ENCODE results near the gene AMBRA1.

The AMBRA1 gene

DNA sequence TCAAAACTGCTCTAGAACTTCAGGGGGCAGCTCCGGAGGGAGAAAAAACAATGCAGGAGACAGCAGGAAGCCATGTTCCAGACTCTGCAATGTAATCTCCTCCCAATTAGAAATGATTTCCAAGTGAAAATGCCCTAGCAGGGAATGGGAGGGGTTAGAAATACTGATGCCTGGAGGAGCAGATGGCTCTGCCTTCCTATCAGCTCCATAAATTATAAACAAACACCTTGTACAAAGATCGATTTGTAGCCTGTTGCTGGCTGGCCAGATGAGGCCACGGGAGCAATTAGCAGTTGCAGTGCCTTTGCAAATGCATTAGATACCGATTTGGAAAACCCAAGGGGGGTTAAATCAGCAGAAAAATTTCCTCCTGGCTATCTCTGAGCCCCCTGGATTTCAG is 155.6 kb downstream of the AMBRA1 start:
- Mint-ChIP-seq H3K27me3 (no peaks in the 10 kb centered on the region), H3K9me3 (no peaks in the 10 kb centered on the region), H3K36me3 (peaks cover 27% of the 10 kb centered on the region), H3K4me1 (no peaks in the 10 kb centered on the region), H3K4me3 (no peak overlapping the region), H3K27ac (no peak overlapping the region)
- CTCF ChIA-PET: no interaction called here
- no peak for DNase-seq

DNA sequence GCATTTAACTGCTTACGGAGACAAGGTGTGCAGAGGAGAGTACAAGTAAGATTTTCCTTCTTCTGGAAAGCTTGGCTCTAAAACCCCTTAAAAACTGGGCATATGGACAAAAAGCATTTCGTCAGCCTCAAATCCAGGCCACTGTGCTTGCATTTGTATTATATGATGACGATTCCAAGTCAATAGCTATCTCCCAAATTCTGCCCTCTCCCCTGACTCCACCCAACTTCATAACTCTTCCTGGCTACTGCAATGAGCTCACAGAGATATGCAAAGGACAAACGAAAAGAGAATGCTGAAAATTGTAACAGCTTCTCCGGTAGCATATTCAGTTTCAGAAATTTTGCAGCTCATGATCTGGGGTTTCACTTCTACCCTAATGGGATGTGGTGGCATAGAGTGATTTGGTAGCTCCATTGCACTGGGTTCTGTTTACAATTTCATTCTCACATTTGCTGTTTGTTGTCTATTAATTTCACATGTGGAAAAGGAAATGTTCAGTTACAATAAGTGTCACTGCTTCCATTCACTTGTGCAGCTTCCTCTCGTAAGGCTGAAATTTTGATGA is 156.6 kb downstream of the AMBRA1 start:
- H3K27me3 Mint-ChIP-seq: no peaks in the 10 kb centered on the region
- H3K36me3 Mint-ChIP-seq: peaks cover 19% of the 10 kb centered on the region
- no peak for DNase-seq
- H3K4me1 Mint-ChIP-seq: no peaks in the 10 kb centered on the region
- CTCF ChIA-PET: interaction anchor here (1.4 kb wide), 1 partner anchor 11 kb away, joined by 3 read pairs; no protein-coding TSS in a partner anchor
- no peaks in the 10 kb centered on the region for H3K9me3 Mint-ChIP-seq
- no peak overlapping the region for H3K4me3 Mint-ChIP-seq
- H3K27ac Mint-ChIP-seq: no peak overlapping the region

DNA sequence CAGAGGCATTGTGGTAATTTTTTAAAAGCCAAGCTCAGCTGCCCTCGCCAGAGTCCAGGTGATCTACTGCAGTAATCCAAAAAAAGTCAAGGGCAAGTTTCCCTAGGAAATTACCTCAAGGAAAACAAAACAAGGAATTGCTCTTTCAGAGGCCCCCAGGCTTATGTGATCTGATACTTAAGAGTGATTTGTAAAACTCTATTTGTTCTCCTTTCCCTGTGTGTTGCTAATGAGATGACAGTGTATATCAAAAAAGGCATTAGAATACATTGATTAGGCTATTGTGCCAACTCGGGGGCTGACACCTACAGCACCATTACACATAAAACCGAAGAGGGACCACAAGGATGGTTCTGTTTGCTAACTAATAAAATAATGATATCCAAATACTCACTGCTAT is 157.7 kb downstream of the AMBRA1 start:
- no peaks in the 10 kb centered on the region for H3K27me3 Mint-ChIP-seq
- DNase-seq: no peak
- peaks cover 24% of the 10 kb centered on the region for H3K36me3 Mint-ChIP-seq
- H3K4me3 Mint-ChIP-seq: no peak overlapping the region
- no peaks in the 10 kb centered on the region for H3K4me1 Mint-ChIP-seq
- H3K27ac Mint-ChIP-seq: no peak overlapping the region
- no peaks in the 10 kb centered on the region for H3K9me3 Mint-ChIP-seq
- CTCF ChIA-PET: interaction anchor here (1.4 kb wide), 1 partner anchor 10 kb away, joined by 3 read pairs; no protein-coding TSS in a partner anchor

DNA sequence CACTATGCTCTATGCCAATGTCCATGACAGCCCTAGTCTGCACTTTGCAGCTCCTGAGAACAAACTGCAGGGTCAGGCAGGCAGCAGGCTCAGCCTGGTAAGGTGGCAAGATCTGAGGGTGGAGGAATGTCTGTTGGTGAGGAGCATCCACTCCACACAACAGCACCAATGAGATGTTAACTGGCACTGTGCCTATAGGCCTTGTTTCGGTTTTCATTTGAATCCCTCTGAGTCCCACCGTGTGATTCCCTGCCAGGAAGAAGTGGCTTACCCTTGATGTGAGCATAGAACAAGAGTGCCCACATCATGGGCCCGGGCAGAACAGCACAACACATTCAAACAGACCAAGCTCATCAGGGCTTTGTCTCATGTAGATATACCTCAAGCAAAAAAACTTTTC is 158.1 kb downstream of the AMBRA1 start:
- H3K27ac Mint-ChIP-seq: no peak overlapping the region
- peaks cover 23% of the 10 kb centered on the region for H3K36me3 Mint-ChIP-seq

DNA sequence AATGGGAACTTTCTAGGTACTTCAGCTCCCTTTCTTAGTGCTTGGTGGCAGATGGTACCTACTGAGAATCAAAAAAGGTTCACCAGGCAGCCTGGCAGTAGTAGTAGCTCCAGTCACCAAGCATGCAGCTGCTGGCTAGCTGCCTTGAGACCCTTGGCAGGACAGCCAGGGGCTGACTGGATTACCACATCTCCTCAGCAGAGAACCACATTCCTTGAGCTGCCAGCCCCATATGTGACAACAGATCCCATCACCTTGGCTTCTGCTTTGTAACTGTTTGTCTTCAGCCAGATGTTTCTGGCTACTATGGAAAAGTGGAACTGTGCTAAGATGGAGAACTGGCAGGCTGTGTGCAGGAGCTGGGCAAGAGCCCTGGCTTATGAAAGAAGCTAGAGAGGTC is 162.6 kb downstream of the AMBRA1 start:
- Mint-ChIP-seq H3K4me1 (no peaks in the 10 kb centered on the region), H3K9me3 (no peaks in the 10 kb centered on the region), H3K27me3 (no peaks in the 10 kb centered on the region), H3K36me3 (peaks cover 32% of the 10 kb centered on the region), H3K4me3 (no peak overlapping the region), H3K27ac (no peak overlapping the region)
- CTCF ChIA-PET: interaction anchor here (0.9 to 1.0 kb wide), 2 partner anchors 9 to 107 kb away, joined by 3 read pairs; no protein-coding TSS in a partner anchor
- no peak for DNase-seq

More for the DNA sequence above, 158.1 kb downstream of the AMBRA1 start:
- Mint-ChIP-seq H3K9me3 (no peaks in the 10 kb centered on the region), H3K4me3 (no peak overlapping the region), H3K4me1 (no peaks in the 10 kb centered on the region), H3K27me3 (no peaks in the 10 kb centered on the region)
- CTCF ChIA-PET: interaction anchor here (1.4 kb wide), 1 partner anchor 9 kb away, joined by 3 read pairs; no protein-coding TSS in a partner anchor
- no peak for DNase-seq

DNA sequence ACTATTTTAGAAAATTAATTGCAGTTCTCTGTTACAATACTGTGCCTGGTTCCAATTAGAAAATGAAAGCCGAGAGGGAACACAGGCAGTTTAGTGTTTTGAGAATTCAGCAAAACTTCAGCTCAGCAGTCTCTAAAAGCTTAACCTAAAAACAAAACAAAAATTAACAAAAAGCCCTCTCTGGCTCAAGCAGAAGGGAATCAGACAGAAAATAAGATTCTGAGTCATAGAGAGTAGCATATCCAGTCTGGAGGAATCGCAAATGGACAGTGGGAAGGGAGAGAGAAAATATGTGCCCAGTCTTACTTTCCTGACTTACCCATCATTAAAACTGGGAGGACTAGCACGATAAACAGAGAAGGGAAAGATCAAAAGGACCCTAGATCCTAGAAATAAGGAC is 164.1 kb downstream of the AMBRA1 start:
- no peak overlapping the region for H3K27ac Mint-ChIP-seq
- DNase-seq: no peak
- no peak overlapping the region for H3K4me3 Mint-ChIP-seq
- H3K36me3 Mint-ChIP-seq: peaks cover 30% of the 10 kb centered on the region
- no peaks in the 10 kb centered on the region for H3K9me3 Mint-ChIP-seq
- no peaks in the 10 kb centered on the region for H3K4me1 Mint-ChIP-seq
- CTCF ChIA-PET: no interaction called here
- no peaks in the 10 kb centered on the region for H3K27me3 Mint-ChIP-seq

DNA sequence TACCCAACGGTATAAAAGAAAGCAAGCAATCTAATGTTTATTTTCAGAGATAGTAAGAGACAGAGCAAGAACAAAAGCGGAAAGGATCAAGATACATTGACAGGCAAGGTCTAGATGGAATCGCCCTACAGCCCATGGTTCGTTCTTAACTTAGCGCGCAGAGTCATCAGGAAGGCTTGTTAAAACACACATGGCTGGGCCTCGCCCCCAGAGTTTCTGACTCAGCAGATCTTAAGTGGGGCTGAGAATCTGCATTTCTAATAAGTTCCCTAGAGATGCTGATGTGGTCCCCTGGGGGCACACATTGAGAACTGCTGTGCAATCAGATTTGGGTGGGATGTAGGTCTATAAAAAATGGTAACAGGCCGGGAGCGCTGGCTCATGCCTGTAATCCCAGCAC is 166.5 kb downstream of the AMBRA1 start:
- Mint-ChIP-seq H3K9me3 (no peaks in the 10 kb centered on the region), H3K27me3 (no peaks in the 10 kb centered on the region), H3K27ac (peak overlapping the region; percentile 63), H3K4me1 (no peaks in the 10 kb centered on the region), H3K4me3 (no peak overlapping the region), H3K36me3 (peaks cover 29% of the 10 kb centered on the region)
- DNase-seq: no peak
- CTCF ChIA-PET: no interaction called here

DNA sequence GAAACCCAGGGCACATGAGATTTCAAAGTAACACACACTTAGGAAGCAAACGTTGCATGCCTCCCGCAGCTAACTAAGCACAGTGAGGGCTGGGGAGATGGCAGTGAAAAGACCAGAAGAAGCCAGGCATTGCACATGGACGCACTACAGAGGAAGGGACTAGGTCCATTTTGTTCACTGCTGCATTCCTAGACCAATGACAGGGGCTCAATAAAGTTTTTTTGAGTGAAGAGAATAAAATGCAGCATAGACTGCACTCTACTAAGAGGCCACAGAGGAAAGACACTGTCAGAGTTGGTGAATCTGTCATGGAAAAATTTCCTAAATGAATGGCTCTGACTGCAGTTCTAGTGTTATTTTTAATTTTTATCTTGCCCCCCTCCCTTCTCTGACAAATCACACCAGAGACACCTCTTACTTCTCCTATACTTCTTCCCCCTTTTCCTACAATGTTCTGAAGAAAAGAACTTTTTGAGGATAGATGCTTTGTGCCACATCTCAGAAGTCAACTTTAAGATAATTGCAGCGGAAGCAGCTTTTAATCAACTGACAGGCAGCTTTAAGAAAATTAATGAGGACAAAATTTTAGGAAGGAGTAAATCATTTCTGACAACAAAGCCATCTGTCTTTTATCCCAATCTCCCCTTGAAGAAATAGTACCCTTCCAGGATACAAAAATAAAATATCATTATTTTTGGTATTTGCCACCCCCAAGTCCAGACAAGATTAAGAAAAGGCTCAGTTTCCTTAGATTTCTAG is 167.4 kb downstream of the AMBRA1 start:
- no peak overlapping the region for H3K4me3 Mint-ChIP-seq
- no peaks in the 10 kb centered on the region for H3K27me3 Mint-ChIP-seq
- H3K9me3 Mint-ChIP-seq: no peaks in the 10 kb centered on the region
- DNase-seq: no peak
- peaks cover 24% of the 10 kb centered on the region for H3K36me3 Mint-ChIP-seq
- no peak overlapping the region for H3K27ac Mint-ChIP-seq
- CTCF ChIA-PET: interaction anchor here (1.4 kb wide), 1 partner anchor 10 kb away, joined by 3 read pairs; no protein-coding TSS in a partner anchor
- H3K4me1 Mint-ChIP-seq: no peaks in the 10 kb centered on the region

DNA sequence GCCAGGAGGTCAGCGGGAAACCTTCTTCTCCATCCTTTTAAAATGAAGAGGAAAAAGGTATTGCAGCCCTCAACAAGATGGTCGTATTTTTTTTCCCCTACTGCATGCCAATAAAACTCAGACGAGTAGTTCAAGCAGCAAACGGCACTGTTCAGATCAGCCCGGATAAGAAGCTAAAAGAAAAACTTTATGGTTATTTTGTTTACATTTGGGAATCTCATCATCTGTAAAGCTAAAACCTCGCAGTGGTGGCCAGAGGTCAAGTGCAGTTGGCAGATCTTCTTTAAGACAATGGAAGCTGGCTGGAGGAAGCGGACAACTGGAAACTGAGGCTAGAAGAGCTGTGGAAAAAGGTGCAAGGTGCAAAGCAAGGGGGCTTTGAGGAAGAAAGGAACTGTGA is 171.2 kb downstream of the AMBRA1 start:
- no peak overlapping the region for H3K27ac Mint-ChIP-seq
- no peaks in the 10 kb centered on the region for H3K27me3 Mint-ChIP-seq
- H3K4me1 Mint-ChIP-seq: no peaks in the 10 kb centered on the region
- no peak overlapping the region for H3K4me3 Mint-ChIP-seq
- peaks cover 21% of the 10 kb centered on the region for H3K36me3 Mint-ChIP-seq
- CTCF ChIA-PET: interaction anchor here (1.2 kb wide), 1 partner anchor 9 kb away, joined by 3 read pairs; no protein-coding TSS in a partner anchor
- H3K9me3 Mint-ChIP-seq: no peaks in the 10 kb centered on the region
- DNase-seq: no peak

DNA sequence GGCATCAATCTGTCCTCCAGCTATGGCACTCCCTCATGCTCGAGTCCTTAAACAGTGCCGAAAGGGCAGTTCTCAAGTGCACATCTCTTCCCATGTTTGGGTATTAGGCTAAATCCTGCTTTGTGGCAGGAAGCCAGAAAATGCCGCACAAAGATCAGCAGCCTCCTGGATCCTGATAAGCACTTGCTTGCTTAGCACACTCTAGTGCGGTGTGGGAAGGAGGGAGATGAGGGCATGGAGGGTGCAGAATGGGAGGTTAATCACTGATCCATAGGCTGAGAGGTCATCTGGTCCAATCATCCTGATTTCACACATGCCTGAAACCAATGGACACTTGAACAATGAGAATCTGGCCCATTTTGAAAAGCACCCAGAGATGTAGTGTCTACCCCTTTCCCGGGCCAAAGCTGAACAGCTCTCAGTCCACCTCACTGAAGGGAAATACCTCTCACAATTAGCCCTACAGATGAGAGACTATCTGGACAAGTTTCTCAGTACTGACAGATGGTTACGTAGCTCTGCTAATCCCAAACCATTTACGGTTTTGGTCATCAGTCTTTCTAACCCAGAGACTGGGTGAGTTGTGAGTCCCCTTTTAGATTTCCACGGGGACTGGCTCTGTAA is 172.5 kb downstream of the AMBRA1 start:
- H3K4me3 Mint-ChIP-seq: no peak overlapping the region
- DNase-seq: no peak
- peaks cover 15% of the 10 kb centered on the region for H3K36me3 Mint-ChIP-seq
- H3K4me1 Mint-ChIP-seq: no peaks in the 10 kb centered on the region
- no peak overlapping the region for H3K27ac Mint-ChIP-seq
- H3K9me3 Mint-ChIP-seq: no peaks in the 10 kb centered on the region
- CTCF ChIA-PET: no interaction called here
- H3K27me3 Mint-ChIP-seq: no peaks in the 10 kb centered on the region

DNA sequence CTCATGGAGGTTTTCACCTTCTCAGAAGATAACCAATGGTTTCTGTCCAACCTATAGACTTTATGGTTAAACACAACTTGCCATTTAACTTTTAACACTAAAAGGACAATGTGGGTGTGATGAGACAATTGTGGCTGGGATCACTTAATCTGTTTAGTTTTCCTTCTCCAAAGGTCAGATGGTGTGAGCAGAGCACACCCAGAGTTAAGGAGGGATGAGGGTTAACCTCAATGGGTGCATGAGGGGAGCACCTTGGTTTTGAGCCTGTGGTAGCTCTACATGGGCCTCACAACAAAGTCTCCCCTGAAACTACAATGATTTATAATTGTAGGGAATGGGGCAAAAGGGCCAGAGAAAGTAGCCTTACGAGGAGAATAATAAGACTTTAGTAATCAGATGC is 173.3 kb downstream of the AMBRA1 start:
- CTCF ChIA-PET: no interaction called here
- no peaks in the 10 kb centered on the region for H3K27me3 Mint-ChIP-seq
- no peak overlapping the region for H3K27ac Mint-ChIP-seq

DNA sequence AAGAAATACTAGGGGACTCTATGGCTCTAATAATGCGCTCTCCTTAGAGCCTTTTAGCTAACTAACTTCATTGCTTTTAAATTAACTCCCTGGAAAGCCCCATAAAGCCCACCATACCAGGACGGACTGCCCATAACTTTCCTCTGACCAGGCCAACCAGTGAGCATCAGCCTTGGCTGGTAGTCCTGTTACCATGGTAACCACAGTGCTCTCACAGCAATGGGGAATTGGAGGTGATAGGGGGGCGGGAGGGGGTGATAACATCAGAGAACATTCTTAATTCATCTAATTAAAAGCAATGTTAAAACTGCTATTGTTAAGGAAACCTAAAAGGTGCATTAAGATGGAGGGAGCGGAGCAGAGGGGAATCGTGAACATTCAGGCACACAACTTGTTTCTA is 175.1 kb downstream of the AMBRA1 start:
- H3K27me3 Mint-ChIP-seq: no peaks in the 10 kb centered on the region
- peaks cover 15% of the 10 kb centered on the region for H3K4me1 Mint-ChIP-seq
- H3K36me3 Mint-ChIP-seq: peaks cover 27% of the 10 kb centered on the region
- no peaks in the 10 kb centered on the region for H3K9me3 Mint-ChIP-seq
- CTCF ChIA-PET: no interaction called here
- DNase-seq: no peak
- no peak overlapping the region for H3K4me3 Mint-ChIP-seq
- no peak overlapping the region for H3K27ac Mint-ChIP-seq

More for the DNA sequence above, 173.3 kb downstream of the AMBRA1 start:
- DNase-seq: no peak
- Mint-ChIP-seq H3K4me3 (no peak overlapping the region), H3K9me3 (no peaks in the 10 kb centered on the region), H3K4me1 (no peaks in the 10 kb centered on the region), H3K36me3 (peaks cover 20% of the 10 kb centered on the region)

DNA sequence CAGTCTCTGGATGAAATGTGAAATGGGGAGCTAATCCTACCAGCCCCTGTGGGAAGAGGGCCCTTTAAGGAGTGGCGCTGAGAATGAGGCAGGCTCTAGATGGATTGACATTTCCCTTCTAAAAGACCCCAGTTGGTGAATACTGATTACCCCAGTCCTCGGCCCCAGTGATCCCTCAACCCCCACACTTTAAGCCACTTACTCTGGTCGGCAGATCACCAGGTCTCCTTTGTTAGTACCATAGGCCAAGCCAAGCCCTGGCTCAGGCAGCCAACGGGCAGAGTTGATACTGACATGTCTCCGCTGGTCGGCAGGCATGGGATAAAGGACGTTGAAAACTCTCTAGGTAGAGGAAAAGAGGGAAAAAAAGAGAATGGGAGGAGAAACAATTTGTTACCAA is 176.1 kb downstream of the AMBRA1 start:
- peaks cover 27% of the 10 kb centered on the region for H3K36me3 Mint-ChIP-seq
- no peak for DNase-seq
- H3K9me3 Mint-ChIP-seq: no peaks in the 10 kb centered on the region
- H3K27me3 Mint-ChIP-seq: no peaks in the 10 kb centered on the region
- CTCF ChIA-PET: interaction anchor here (1.0 to 1.4 kb wide), 2 partner anchors 39 to 109 kb away, joined by 3 read pairs; no protein-coding TSS in a partner anchor
- H3K27ac Mint-ChIP-seq: no peak overlapping the region
- peaks cover 21% of the 10 kb centered on the region for H3K4me1 Mint-ChIP-seq
- no peak overlapping the region for H3K4me3 Mint-ChIP-seq

DNA sequence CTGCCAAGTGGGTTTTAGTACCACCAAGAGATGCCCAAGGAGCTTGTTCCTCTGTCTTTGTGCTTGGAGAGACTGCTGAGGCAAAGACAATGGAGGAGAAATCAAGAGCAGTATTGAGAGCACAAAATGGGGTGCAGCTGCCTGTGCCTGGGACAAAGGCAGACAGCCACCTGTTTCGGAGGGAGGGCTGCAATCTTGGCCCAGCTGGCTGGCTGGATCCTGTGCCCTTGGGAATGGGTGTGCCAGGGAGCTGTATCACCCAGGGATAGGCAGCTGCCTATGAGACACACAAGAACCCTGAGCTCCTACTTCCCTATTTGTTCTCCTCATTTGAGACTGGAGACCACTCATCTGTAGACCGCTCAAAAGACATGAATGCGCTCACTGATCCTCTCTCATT is 178.9 kb downstream of the AMBRA1 start:
- no peak overlapping the region for H3K27ac Mint-ChIP-seq
- H3K27me3 Mint-ChIP-seq: no peaks in the 10 kb centered on the region
- peaks cover 29% of the 10 kb centered on the region for H3K36me3 Mint-ChIP-seq
- no peak overlapping the region for H3K4me3 Mint-ChIP-seq
- CTCF ChIA-PET: no interaction called here
- H3K9me3 Mint-ChIP-seq: no peaks in the 10 kb centered on the region
- peaks cover 21% of the 10 kb centered on the region for H3K4me1 Mint-ChIP-seq
- no peak for DNase-seq

DNA sequence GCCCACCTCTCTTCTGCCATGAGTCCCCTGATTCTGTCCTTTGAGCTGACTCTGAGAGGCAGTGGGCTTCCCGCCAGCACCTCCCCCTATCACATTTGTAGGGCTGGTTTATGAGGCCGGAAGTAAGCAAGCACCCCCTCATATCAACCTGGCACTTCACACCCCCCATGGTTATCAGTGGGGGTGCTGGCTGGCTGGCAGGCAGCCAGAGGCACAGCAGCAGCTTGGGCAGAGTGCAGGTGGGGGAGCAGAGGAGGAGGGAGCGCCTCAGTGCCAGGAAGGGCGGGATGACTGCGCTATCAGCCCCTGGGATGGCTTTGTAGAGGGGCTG is 179.4 kb downstream of the AMBRA1 start:
- CTCF ChIA-PET: interaction anchor here (2.5 kb wide), 1 partner anchor 76 kb away, joined by 8 read pairs; no protein-coding TSS in a partner anchor
- no peak for DNase-seq
- Mint-ChIP-seq H3K4me1 (peaks cover 21% of the 10 kb centered on the region), H3K27me3 (no peaks in the 10 kb centered on the region), H3K4me3 (no peak overlapping the region), H3K9me3 (no peaks in the 10 kb centered on the region), H3K36me3 (peaks cover 31% of the 10 kb centered on the region), H3K27ac (peak overlapping the region; percentile 8)
